ENCODE data around the gene CYP11A1. TPM values are rescaled to one million over a fixed set of nuclear protein-coding genes. Genes with fewer than 3 reads are reported as not detected.

Gene CYP11A1
- total RNA-seq, 2 donors from 2014 or later, result not detected

Other genes with a start within 250 kb of the CYP11A1 start
- gene ISLR2, start 237.1 kb downstream of the CYP11A1 start, total RNA-seq, result not detected
- gene ISLR, start 193.9 kb downstream of the CYP11A1 start, total RNA-seq, result 100 to 1,000 TPM in 1 of 2 donors, 10 to 100 TPM in 1; 76.8 to 323 TPM
- gene STRA6, start 164.9 kb downstream of the CYP11A1 start, total RNA-seq, result under 1 TPM in 1 of 2 donors, not detected in 1; 0.28 TPM
- not detected for gene CCDC33, start 131.3 kb downstream of the CYP11A1 start, total RNA-seq
- 1 to 10 TPM; 1.2 to 4.9 TPM for gene SEMA7A, start 66.3 kb upstream of the CYP11A1 start, total RNA-seq
- 10 to 100 TPM; 41.1 to 70.5 TPM for gene UBL7, start 93.5 kb upstream of the CYP11A1 start, total RNA-seq
- gene ARID3B, start 173.6 kb upstream of the CYP11A1 start, total RNA-seq, result 10 to 100 TPM in 1 of 2 donors, 1 to 10 TPM in 1; 8.9 to 15.0 TPM
- gene CLK3, start 248.2 kb upstream of the CYP11A1 start, total RNA-seq, result 100 to 1,000 TPM; 114 to 156 TPM